GM12874 (cell line): Measurements from ENCODE around the gene ENTR1.

ENCODE experiments used
- TF ChIP-seq, protein P1 (sequence below): IDR thresholded peaks from 2 replicates; pipeline ENCODE4 v1.5.1; 2011; ENCODE audit warnings: low read depth, mild to moderate bottlenecking, control low read depth, low read length, moderate library complexity; ENCODE audit not compliant: insufficient read depth

The ENTR1 gene

DNA sequence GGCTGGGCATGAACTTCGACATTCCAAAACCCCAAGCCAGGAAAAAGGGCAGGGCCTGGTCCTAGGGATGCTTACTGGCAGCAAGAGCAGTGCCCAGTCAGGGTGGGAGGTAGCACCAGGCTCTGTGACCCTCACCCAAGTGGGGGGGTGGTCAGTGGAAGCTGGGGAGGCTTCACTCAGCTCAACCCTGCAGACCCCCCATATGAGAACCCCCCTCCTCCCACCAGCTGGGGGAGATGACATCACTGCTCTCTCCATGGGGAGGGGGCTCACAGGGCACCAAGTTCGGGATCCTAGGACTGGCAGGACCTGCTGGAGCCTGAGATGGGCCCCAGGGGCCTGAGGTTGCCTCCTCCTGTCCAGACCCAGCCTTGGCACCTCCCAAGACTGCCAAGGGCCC lies 51.5 kb downstream of the ENTR1 start:
- TF ChIP-seq, protein P1, sequence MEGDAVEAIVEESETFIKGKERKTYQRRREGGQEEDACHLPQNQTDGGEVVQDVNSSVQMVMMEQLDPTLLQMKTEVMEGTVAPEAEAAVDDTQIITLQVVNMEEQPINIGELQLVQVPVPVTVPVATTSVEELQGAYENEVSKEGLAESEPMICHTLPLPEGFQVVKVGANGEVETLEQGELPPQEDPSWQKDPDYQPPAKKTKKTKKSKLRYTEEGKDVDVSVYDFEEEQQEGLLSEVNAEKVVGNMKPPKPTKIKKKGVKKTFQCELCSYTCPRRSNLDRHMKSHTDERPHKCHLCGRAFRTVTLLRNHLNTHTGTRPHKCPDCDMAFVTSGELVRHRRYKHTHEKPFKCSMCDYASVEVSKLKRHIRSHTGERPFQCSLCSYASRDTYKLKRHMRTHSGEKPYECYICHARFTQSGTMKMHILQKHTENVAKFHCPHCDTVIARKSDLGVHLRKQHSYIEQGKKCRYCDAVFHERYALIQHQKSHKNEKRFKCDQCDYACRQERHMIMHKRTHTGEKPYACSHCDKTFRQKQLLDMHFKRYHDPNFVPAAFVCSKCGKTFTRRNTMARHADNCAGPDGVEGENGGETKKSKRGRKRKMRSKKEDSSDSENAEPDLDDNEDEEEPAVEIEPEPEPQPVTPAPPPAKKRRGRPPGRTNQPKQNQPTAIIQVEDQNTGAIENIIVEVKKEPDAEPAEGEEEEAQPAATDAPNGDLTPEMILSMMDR, result no peak

DNA sequence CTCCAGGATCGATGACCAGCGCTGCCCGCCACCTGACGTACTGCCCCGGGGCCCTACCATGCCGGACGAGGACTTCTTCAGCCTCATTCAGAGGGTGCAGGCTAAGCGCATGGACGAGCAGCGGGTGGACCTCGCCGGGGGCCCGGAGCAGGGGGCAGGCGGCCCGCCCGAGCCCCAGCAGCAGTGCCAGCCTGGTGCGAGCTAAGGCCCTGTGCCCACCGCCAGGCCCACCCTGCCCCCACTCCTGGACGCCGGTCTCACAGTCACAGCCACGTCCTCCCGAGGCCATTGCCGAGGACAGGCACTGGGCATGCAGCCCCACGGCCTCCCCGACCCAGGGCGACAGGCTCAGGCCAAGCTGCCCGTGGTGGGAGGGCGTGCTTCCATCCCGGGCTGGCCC lies 52.4 kb downstream of the ENTR1 start:
- TF ChIP-seq, protein P1, result no peak

DNA sequence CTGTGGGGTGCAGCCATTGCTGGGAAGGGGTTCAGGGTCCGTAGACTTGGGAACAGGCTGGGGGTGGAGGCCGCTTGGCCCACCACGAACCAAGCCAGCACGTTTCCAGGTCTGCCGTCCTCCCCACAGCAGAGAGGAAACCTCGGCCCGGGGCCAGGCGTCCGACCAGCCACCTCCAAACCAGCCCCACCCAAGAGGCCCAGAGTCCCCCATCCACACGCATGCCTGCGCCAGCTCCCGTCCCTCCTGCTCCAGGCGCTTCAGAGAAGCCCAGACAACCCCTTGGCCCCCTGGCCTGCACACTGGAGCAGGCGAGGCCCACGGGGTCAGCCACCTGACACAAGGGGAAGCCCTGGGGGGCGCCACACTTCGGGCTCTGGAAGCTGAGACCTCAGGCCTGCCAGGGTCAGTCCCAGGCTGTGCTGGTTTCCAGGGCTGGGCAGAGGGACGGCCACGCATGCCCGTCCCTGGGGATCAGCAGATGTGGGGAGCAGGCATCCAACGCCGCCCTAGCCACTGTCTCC lies 53.1 kb downstream of the ENTR1 start:
- TF ChIP-seq, protein P1, result no peak

DNA sequence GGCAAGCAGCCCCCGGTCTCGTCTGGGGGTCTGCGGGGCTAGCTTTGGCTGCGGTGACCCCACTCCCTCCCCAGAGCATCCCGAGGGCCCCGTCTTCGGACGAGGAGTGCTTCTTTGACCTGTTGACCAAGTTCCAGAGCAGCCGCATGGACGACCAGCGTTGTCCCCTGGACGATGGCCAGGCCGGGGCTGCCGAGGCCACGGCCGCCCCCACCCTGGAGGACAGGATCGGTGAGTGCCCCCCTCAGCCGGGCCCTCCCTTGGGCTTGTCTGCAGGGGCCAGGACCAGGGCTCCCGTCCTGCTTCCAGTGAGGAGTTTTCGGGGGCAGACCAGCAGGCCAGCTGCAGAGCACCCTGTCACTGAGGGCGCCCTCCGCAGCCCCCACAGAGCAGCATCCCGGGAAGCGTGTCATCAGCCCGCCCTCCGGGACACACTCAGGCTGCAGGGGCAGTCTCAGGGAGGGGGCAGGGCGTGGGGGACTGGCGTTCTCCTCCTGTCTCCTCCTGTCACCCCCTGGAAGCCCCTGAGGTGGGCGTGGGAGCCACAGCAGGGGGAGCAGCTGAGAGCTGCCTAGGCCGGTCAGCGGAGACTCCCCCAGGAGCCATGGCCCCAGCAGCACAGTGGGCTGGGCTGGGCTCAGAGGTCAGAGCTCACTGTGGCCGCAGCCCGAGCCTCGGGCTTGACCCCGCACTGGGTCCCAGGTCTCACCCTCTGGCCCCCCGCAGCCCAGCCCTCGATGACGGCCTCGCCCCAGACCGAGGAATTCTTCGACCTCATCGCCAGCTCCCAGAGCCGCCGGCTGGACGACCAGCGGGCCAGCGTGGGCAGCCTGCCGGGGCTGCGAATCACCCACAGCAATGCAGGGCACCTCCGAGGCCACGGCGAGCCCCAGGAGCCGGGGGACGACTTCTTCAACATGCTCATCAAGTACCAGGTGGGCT lies 54.5 kb downstream of the ENTR1 start:
- TF ChIP-seq, protein P1, result no peak

DNA sequence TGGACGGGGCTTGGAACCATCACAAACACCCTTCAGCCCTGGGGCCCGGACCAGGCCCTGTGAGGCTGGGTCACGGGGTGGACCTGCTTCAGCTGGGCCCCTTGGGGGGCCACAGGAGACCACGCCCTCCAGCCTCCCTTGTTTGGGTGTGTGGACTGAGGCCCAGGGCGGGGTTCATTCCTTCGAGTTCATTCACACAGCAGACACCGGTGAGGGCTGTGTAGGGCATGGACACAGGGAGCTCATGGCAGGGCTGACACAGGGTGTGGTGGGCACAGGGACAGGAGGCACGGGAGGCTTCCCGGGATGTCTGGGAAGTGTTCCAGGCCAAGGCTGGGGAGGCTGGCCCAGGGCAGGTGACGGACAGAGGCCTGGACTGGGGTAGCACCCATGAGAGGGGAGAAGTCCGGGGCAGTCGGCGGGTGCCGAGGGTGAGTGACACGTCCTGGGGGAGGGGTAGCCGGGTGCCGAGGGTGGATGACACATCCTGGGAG lies 55.8 kb downstream of the ENTR1 start:
- TF ChIP-seq, protein P1, result no peak

DNA sequence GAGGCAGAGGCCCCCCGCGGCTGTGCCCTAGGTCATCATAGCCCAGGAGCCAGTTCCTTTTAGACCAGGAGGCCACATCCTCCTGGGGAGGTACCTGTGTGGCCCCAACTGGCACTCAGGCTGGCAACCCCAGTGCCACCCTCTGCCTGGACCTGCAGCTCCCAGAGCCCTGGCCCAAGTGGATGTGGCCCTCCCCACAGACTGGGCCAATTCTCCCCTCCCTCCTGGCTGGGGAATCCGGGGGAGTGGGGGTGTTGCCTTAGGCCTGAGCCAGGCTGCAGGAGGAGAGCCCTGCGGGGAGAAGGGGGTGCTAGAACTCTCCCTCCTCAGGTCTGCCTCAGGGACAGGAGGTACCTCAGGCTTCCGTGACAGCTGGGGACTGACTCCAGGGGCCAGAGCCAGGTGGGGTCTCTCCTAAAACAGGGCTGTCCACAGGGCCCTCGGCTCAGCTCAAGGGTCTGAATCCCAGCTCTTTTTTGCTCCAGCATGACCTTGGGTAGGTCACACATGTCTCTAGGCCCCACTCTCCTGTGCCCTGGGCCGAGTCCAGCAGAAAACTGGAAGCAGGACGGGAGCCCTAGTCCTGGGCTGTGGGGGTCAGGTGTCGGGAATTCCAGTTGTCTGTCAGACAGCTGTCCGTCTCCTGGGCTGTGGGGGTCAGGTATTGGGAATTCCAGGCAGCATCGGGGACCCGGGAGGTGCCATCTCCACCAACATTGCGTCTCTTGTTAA lies 56.5 kb downstream of the ENTR1 start:
- TF ChIP-seq, protein P1, result no peak

DNA sequence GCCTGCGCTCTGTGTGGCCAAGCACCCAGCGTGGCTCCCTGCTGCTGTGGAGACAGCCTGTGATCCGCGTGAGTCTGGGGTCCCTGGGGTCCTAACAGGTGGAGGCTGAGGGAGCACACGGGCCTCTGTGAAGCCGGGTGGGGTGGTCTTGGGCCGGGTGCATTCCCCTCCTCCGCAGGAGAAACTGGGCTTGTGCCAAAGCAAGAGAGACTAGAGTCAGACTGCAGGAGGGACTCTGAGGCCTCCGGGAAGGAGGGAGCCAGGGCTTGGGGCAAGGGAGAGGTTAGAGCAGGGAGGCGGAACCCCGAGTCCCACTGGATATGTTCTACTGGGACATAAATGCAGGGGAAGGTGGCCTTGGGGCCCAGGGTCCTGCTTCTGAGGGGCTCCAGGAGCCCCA lies 57.3 kb downstream of the ENTR1 start:
- TF ChIP-seq, protein P1, result no peak
